Measurements from ENCODE around the gene CADPS2.

DNA sequence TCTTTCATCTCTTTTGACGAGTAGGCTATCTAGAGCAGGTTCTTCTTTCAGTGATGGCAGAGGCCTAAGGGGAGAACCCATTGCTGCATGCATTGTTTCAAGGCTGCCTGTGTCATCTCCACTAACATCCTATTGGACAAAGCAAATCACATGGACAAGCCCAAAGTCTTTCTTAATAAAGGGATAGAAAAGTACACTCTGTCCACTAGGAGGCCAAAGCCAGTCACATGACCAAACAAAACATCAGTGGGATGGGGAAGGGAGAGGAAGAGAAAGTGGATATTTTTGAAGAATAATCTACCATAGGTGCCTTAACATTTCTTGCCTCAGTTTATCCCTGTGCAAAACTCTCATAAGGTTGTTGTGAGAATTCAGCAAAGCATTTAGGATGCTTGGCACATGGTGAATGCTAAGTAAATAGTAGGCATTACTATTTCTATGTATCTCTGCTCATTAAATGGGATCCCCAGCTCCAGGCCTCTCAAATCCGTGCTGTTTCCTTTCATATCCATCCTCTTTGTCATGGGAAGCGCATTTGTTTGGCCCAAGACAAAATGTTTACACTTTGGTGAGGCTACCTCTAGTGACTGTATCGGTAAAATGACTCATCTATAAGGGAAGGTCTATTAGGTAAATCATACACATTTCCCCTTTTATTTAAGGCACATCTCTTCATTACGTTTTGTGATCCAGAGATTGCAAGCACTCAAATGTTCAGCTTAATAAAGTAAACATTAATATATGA lies 16.7 kb upstream of the CADPS2 start:
- TF ChIP-seq, protein P1, sequence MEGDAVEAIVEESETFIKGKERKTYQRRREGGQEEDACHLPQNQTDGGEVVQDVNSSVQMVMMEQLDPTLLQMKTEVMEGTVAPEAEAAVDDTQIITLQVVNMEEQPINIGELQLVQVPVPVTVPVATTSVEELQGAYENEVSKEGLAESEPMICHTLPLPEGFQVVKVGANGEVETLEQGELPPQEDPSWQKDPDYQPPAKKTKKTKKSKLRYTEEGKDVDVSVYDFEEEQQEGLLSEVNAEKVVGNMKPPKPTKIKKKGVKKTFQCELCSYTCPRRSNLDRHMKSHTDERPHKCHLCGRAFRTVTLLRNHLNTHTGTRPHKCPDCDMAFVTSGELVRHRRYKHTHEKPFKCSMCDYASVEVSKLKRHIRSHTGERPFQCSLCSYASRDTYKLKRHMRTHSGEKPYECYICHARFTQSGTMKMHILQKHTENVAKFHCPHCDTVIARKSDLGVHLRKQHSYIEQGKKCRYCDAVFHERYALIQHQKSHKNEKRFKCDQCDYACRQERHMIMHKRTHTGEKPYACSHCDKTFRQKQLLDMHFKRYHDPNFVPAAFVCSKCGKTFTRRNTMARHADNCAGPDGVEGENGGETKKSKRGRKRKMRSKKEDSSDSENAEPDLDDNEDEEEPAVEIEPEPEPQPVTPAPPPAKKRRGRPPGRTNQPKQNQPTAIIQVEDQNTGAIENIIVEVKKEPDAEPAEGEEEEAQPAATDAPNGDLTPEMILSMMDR (IDR thresholded peaks at IDR 0.05; ENCODE audit: low read depth, low read length, missing input control) = no peak
- TF ChIP-seq, protein P2, sequence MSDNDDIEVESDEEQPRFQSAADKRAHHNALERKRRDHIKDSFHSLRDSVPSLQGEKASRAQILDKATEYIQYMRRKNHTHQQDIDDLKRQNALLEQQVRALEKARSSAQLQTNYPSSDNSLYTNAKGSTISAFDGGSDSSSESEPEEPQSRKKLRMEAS (IDR thresholded peaks at IDR 0.05) = no peak
- TF ChIP-seq, protein P3, sequence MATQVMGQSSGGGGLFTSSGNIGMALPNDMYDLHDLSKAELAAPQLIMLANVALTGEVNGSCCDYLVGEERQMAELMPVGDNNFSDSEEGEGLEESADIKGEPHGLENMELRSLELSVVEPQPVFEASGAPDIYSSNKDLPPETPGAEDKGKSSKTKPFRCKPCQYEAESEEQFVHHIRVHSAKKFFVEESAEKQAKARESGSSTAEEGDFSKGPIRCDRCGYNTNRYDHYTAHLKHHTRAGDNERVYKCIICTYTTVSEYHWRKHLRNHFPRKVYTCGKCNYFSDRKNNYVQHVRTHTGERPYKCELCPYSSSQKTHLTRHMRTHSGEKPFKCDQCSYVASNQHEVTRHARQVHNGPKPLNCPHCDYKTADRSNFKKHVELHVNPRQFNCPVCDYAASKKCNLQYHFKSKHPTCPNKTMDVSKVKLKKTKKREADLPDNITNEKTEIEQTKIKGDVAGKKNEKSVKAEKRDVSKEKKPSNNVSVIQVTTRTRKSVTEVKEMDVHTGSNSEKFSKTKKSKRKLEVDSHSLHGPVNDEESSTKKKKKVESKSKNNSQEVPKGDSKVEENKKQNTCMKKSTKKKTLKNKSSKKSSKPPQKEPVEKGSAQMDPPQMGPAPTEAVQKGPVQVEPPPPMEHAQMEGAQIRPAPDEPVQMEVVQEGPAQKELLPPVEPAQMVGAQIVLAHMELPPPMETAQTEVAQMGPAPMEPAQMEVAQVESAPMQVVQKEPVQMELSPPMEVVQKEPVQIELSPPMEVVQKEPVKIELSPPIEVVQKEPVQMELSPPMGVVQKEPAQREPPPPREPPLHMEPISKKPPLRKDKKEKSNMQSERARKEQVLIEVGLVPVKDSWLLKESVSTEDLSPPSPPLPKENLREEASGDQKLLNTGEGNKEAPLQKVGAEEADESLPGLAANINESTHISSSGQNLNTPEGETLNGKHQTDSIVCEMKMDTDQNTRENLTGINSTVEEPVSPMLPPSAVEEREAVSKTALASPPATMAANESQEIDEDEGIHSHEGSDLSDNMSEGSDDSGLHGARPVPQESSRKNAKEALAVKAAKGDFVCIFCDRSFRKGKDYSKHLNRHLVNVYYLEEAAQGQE (IDR thresholded peaks at IDR 0.05) = no peak
- TF ChIP-seq NR2F2 (IDR thresholded peaks at IDR 0.05) (no peak), TAF1 (conservative IDR thresholded peaks at IDR 0.05) (no peak)

Measured in liver (tissue), 3 donors.